ENCODE data around the gene CDC42EP3.
A peak's percentile ranks its signal among the peaks of the same experiment; 100 is the strongest.

The CDC42EP3 gene

GRCh38 chr2:37654932-37655841 lies 16.3 kb downstream of the CDC42EP3 start:
- peak; percentile 65 for DNase-seq

- DNase-seq: no peak
These were observed 17.0 kb downstream of the CDC42EP3 start for GRCh38 chr2:37654419-37654818.

- peak; percentile 39 for DNase-seq
These were observed 17.6 kb downstream of the CDC42EP3 start for GRCh38 chr2:37653805-37654378.

- no peak for DNase-seq
These were observed 18.3 kb downstream of the CDC42EP3 start for GRCh38 chr2:37653093-37653492.

- no peak for DNase-seq
These were observed 19.2 kb downstream of the CDC42EP3 start for GRCh38 chr2:37652199-37652640.

- DNase-seq: no peak
These were observed 20.8 kb downstream of the CDC42EP3 start for GRCh38 chr2:37650548-37651093.

- no peak for DNase-seq
These were observed 21.9 kb downstream of the CDC42EP3 start for GRCh38 chr2:37649518-37649917.

GRCh38 chr2:37648331-37649011 lies 23.0 kb downstream of the CDC42EP3 start:
- DNase-seq: peak; percentile 38

- no peak for DNase-seq
These were observed 23.5 kb downstream of the CDC42EP3 start for GRCh38 chr2:37647971-37648330.

GRCh38 chr2:37645836-37646235 lies 25.6 kb downstream of the CDC42EP3 start:
- no peak for DNase-seq

- no peak for DNase-seq
These were observed 26.1 kb downstream of the CDC42EP3 start for GRCh38 chr2:37645362-37645761.

- no peak for DNase-seq
These were observed 27.3 kb downstream of the CDC42EP3 start for GRCh38 chr2:37644191-37644590.

- DNase-seq: no peak
These were observed 27.7 kb downstream of the CDC42EP3 start for GRCh38 chr2:37643730-37644078.

GRCh38 chr2:37642907-37643729 lies 28.3 kb downstream of the CDC42EP3 start:
- no peak for DNase-seq

- no peak for DNase-seq
These were observed 29.8 kb downstream of the CDC42EP3 start for GRCh38 chr2:37641582-37642171.

- no peak for DNase-seq
These were observed 31.8 kb downstream of the CDC42EP3 start for GRCh38 chr2:37639631-37640030.

GRCh38 chr2:37638973-37639372 lies 32.5 kb downstream of the CDC42EP3 start:
- DNase-seq: no peak

GRCh38 chr2:37637985-37638384 lies 33.5 kb downstream of the CDC42EP3 start:
- DNase-seq: no peak

GRCh38 chr2:37637190-37637860 lies 34.1 kb downstream of the CDC42EP3 start:
- no peak for DNase-seq

GRCh38 chr2:37636381-37637066 lies 34.9 kb downstream of the CDC42EP3 start:
- no peak for DNase-seq
